ENCODE data around the gene ULK4. TPM values are rescaled to one million over a fixed set of nuclear protein-coding genes. Genes with fewer than 3 reads are reported as not detected.

The ULK4 gene
- total RNA-seq, 3 donors from 2014 or later: 7.2 to 10.1 (median 9.5) TPM

DNA sequence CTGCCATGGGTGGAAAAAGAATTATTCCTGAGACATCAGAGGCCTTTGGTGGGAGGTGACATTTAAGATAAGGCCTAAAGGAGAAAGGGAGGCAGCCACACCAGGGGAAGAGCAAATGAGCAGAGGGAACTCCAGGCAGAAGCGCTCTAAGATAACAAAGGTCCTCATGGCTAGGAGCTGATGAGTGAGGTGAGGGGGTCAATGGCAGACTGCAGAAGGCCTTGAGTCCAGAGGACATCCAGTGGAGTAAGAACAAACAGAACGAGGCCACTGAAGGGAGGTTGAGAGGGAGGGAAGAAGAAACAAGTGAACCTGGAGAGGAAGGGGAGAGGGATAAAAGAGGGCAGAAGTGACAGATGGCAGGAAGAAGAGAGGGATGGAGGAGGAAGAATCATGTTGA, 665.3 kb downstream of the ULK4 start:
- TF ChIP-seq, protein P1, sequence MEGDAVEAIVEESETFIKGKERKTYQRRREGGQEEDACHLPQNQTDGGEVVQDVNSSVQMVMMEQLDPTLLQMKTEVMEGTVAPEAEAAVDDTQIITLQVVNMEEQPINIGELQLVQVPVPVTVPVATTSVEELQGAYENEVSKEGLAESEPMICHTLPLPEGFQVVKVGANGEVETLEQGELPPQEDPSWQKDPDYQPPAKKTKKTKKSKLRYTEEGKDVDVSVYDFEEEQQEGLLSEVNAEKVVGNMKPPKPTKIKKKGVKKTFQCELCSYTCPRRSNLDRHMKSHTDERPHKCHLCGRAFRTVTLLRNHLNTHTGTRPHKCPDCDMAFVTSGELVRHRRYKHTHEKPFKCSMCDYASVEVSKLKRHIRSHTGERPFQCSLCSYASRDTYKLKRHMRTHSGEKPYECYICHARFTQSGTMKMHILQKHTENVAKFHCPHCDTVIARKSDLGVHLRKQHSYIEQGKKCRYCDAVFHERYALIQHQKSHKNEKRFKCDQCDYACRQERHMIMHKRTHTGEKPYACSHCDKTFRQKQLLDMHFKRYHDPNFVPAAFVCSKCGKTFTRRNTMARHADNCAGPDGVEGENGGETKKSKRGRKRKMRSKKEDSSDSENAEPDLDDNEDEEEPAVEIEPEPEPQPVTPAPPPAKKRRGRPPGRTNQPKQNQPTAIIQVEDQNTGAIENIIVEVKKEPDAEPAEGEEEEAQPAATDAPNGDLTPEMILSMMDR (IDR thresholded peaks at IDR 0.05): no peak
- DNase-seq (no peak), ATAC-seq (no peak)
- H3K4me1 ChIP-seq (ENCODE audit: low read depth): no peaks in the 10 kb centered on the region
- H3K9me3 ChIP-seq: no peaks in the 10 kb centered on the region
- H3K36me3 ChIP-seq (ENCODE audit: low read depth): no peaks in the 10 kb centered on the region
- intact Hi-C loops (cut with DNase I, micrococcal nuclease): no loop called here
- no peak overlapping the region for H3K4me3 ChIP-seq

DNA sequence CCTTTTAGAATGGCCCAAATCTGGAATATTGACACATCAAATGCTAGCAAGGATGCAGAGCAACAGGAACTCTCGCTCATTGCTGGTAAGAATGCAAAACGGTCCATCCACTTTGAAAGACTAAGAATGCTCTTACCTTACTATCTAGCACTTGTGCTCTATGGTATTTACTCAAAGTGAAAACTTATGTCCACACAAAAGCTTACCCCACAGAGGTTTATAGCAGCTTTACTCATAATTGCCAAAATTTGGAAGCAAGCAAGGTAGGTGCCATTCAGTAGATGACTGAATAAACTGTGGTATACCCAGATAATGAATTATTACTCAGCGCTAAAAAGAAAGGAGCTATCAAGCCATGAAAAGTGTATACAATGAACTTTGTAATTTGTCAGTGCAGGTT, 666.2 kb downstream of the ULK4 start:
- TF ChIP-seq, protein P1 (IDR thresholded peaks at IDR 0.05): no peak
- Histone ChIP-seq H3K9me3 (no peaks in the 10 kb centered on the region), H3K4me1 (ENCODE audit: low read depth) (no peaks in the 10 kb centered on the region), H3K4me3 (no peak overlapping the region), H3K36me3 (ENCODE audit: low read depth) (no peaks in the 10 kb centered on the region)
- intact Hi-C loops (cut with DNase I, micrococcal nuclease): no loop called here
- DNase-seq (no peak), ATAC-seq (no peak)

DNA sequence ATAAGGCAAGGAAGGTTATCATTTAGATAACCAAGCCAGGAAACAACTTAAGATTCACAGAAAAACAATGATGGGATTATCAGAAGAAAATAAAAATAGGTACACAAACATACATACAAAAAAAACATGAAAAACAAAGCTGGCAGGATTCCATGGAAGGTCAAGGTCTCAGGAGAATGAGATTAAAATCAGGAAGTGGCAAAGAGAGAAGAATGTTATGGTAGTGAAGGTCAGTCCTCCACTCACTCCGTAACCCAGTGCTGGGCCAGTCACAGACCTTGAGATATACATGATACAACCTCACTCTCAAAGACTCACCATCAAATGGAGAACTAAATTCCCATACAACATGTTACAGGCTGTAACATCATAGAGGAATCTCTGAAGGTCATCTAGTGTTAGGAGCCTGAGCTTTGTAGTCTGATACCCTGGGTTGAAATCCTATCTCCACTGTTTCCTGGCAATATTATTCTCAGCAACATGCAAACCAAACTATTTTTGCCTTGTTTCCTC, 668.7 kb downstream of the ULK4 start:
- intact Hi-C loops (cut with DNase I, micrococcal nuclease): no loop called here
- ATAC-seq (no peak), DNase-seq (no peak)
- TF ChIP-seq, protein P1 (IDR thresholded peaks at IDR 0.05): no peak
- Histone ChIP-seq H3K36me3 (ENCODE audit: low read depth) (no peaks in the 10 kb centered on the region), H3K4me3 (no peak overlapping the region), H3K4me1 (ENCODE audit: low read depth) (no peaks in the 10 kb centered on the region), H3K9me3 (no peaks in the 10 kb centered on the region)

DNA sequence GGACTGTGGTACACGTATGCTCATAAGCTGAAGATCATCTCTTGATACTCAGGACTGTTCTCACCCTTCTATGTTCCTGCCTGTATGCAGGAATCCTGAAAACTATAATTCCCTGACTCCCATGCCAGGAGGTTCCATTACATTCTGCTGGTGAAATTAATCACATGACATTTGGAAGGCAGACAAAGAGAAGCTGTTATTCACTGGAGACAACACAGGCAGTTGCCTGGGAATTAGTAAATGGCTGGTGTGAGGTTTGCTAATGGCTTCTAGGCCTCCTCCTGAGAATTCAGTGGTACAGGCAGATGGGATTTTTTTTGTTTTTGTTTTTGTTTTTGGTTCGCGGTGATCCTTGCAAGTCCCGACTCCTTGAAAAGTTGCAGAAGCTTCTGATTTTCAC, 671.2 kb downstream of the ULK4 start:
- no peaks in the 10 kb centered on the region for H3K36me3 ChIP-seq (ENCODE audit: low read depth)
- ATAC-seq (no peak), DNase-seq (no peak)
- H3K9me3 ChIP-seq: no peaks in the 10 kb centered on the region
- TF ChIP-seq, protein P1 (IDR thresholded peaks at IDR 0.05): no peak
- intact Hi-C loops (cut with DNase I, micrococcal nuclease): no loop called here
- no peak overlapping the region for H3K4me3 ChIP-seq
- H3K4me1 ChIP-seq (ENCODE audit: low read depth): no peaks in the 10 kb centered on the region

DNA sequence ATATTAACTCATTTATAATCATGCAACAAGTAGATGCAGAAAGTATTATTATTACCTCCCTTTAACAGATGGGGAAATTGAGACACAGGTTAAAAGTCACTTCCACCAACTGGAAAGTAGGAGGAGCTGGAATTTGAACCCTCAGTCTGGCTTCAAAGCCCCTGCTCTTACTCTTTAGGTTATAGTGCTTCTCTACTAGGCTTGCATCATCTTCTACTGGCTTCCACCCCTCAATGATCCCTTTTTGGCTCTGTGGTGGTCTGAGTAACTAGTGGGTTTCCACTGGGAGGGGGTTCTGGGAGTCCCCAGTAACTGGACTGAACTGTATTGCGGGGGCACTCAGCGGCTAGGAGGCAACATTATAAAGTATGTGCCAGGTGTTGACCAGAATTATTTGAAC, 671.6 kb downstream of the ULK4 start:
- ATAC-seq (no peak), DNase-seq (no peak)
- H3K36me3 ChIP-seq (ENCODE audit: low read depth): no peaks in the 10 kb centered on the region
- TF ChIP-seq, protein P1 (IDR thresholded peaks at IDR 0.05): no peak
- no peak overlapping the region for H3K4me3 ChIP-seq
- H3K9me3 ChIP-seq: no peaks in the 10 kb centered on the region
- intact Hi-C loops (cut with DNase I, micrococcal nuclease): no loop called here
- H3K4me1 ChIP-seq (ENCODE audit: low read depth): no peaks in the 10 kb centered on the region

DNA sequence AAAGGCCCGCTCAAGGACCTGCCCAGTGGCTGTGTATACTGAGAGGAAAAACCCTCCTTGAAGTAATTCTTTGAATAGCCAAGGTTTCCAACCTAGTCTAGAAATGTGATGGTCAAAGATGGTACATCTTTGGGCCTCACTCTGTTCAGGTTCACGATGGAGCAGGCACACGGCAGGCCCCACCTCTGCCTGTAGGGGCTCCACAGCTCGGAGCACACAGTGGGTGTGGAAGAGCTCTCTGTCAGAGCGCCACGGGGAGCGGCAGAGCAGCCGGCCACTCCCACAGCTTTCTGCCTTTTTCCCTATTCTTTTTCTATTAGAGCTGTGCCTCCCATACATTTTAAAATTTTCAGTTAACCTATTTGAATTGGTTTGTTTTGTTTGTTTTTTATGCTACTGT, 673.1 kb downstream of the ULK4 start:
- ATAC-seq (no peak), DNase-seq (no peak)
- intact Hi-C loops (cut with DNase I, micrococcal nuclease): no loop called here
- Histone ChIP-seq H3K4me1 (ENCODE audit: low read depth) (no peaks in the 10 kb centered on the region), H3K9me3 (no peaks in the 10 kb centered on the region), H3K36me3 (ENCODE audit: low read depth) (no peaks in the 10 kb centered on the region), H3K4me3 (no peak overlapping the region)
- TF ChIP-seq, protein P1 (IDR thresholded peaks at IDR 0.05): no peak
